BLaER1 (cell line): Measurements from ENCODE around the gene DENND6A.

Source experiments
- H3K27ac ChIP-seq: shearing (Covaris generic); formaldehyde crosslinking; 2 replicates; pipeline ENCODE4 v1.8.1; 2022
- H3K27me3 ChIP-seq: shearing (Covaris generic); formaldehyde crosslinking; 2 replicates; pipeline ENCODE4 v1.8.1; 2022
- H3K36me3 ChIP-seq: shearing (Covaris generic); formaldehyde crosslinking; 2 replicates; pipeline ENCODE4 v1.8.1; 2022
- H3K4me1 ChIP-seq: shearing (Covaris generic); formaldehyde crosslinking; 2 replicates; pipeline ENCODE4 v1.8.1; 2022
- H3K4me2 ChIP-seq: shearing (Covaris generic); formaldehyde crosslinking; 2 replicates; pipeline ENCODE4 v1.8.1; 2022
- H3K4me3 ChIP-seq: shearing (Covaris generic); formaldehyde crosslinking; 2 replicates; pipeline ENCODE4 v1.8.1; 2022
- H3K9ac ChIP-seq: shearing (Covaris generic); formaldehyde crosslinking; 2 replicates; pipeline ENCODE4 v1.8.1; 2022
- H3K9me3 ChIP-seq: shearing (Covaris generic); formaldehyde crosslinking; 2 replicates; pipeline ENCODE4 v1.8.1; 2022
- H4K20me1 ChIP-seq: shearing (Covaris generic); formaldehyde crosslinking; 2 replicates; pipeline ENCODE4 v1.8.1; 2022
- Cebpa-rat ChIP-seq: shearing (Covaris generic); IDR thresholded peaks from 2 replicates; pipeline ENCODE4 v1.8.1; 2022

Gene DENND6A

GRCh38 chr3:57675530-57675929 lies 17.3 kb downstream of the DENND6A start:
- Histone ChIP-seq H4K20me1 (peaks cover 67% of the 10 kb centered on the region), H3K9ac (no peak overlapping the region), H3K4me1 (peaks cover 50% of the 10 kb centered on the region), H3K4me2 (no peak overlapping the region), H3K4me3 (no peak overlapping the region), H3K36me3 (peaks cover 61% of the 10 kb centered on the region), H3K27ac (no peak overlapping the region), H3K9me3 (no peaks in the 10 kb centered on the region), H3K27me3 (no peaks in the 10 kb centered on the region)
- no peak for TF ChIP-seq Cebpa-rat

- Histone ChIP-seq H3K9me3 (no peaks in the 10 kb centered on the region), H3K4me2 (0 out of 2 replicates have a peak overlapping the region, but pooled peaks have one; percentile 72), H3K27ac (no peak overlapping the region), H3K4me3 (no peak overlapping the region), H3K36me3 (peaks cover 62% of the 10 kb centered on the region), H4K20me1 (peaks cover 43% of the 10 kb centered on the region), H3K9ac (no peak overlapping the region), H3K27me3 (no peaks in the 10 kb centered on the region), H3K4me1 (peaks cover 41% of the 10 kb centered on the region)
- TF ChIP-seq Cebpa-rat: no peak
Observed at GRCh38 chr3:57673156-57673555, 19.7 kb downstream of the DENND6A start.

- H3K27ac ChIP-seq: no peak overlapping the region
- H3K36me3 ChIP-seq: peaks cover 66% of the 10 kb centered on the region
- H3K9ac ChIP-seq: no peak overlapping the region
Observed at GRCh38 chr3:57670543-57670942, 22.3 kb downstream of the DENND6A start.

GRCh38 chr3:57661404-57661803 lies 31.5 kb downstream of the DENND6A start:
- Histone ChIP-seq H3K36me3 (peaks cover 79% of the 10 kb centered on the region), H3K9me3 (no peaks in the 10 kb centered on the region), H3K9ac (no peak overlapping the region), H3K4me1 (no peaks in the 10 kb centered on the region), H3K27me3 (no peaks in the 10 kb centered on the region), H3K4me3 (no peak overlapping the region), H3K4me2 (no peak overlapping the region), H4K20me1 (peaks cover 8% of the 10 kb centered on the region; the same call in 1 of the 2 replicates), H3K27ac (no peak overlapping the region)
- no peak for TF ChIP-seq Cebpa-rat

More at GRCh38 chr3:57670543-57670942, 22.3 kb downstream of the DENND6A start:
- Histone ChIP-seq H3K4me1 (peaks cover 36% of the 10 kb centered on the region), H4K20me1 (peaks cover 33% of the 10 kb centered on the region), H3K4me2 (no peak overlapping the region), H3K9me3 (no peaks in the 10 kb centered on the region), H3K27me3 (no peaks in the 10 kb centered on the region), H3K4me3 (no peak overlapping the region)
- no peak for TF ChIP-seq Cebpa-rat

GRCh38 chr3:57659806-57660439 lies 33.0 kb downstream of the DENND6A start:
- Histone ChIP-seq H3K36me3 (peaks cover 79% of the 10 kb centered on the region), H3K9ac (no peak overlapping the region)
- TF ChIP-seq Cebpa-rat: no peak

GRCh38 chr3:57659004-57659673 lies 33.7 kb downstream of the DENND6A start:
- H3K4me2 ChIP-seq: no peak overlapping the region
- no peak for TF ChIP-seq Cebpa-rat

More at GRCh38 chr3:57659806-57660439, 33.0 kb downstream of the DENND6A start:
- no peak overlapping the region for H3K4me2 ChIP-seq
- H4K20me1 ChIP-seq: peaks cover under 1% of the 10 kb centered on the region; the same call in 1 of the 2 replicates
- no peak overlapping the region for H3K4me3 ChIP-seq
- no peak overlapping the region for H3K27ac ChIP-seq
- H3K9me3 ChIP-seq: no peaks in the 10 kb centered on the region
- no peaks in the 10 kb centered on the region for H3K27me3 ChIP-seq
- no peaks in the 10 kb centered on the region for H3K4me1 ChIP-seq

GRCh38 chr3:57658536-57658935 lies 34.3 kb downstream of the DENND6A start:
- H3K4me3 ChIP-seq: no peak overlapping the region

More at GRCh38 chr3:57659004-57659673, 33.7 kb downstream of the DENND6A start:
- H3K27ac ChIP-seq: no peak overlapping the region
- no peaks in the 10 kb centered on the region; the same call in 1 of the 2 replicates for H4K20me1 ChIP-seq
- H3K27me3 ChIP-seq: no peaks in the 10 kb centered on the region
- H3K9me3 ChIP-seq: no peaks in the 10 kb centered on the region
- no peak overlapping the region for H3K9ac ChIP-seq
- no peaks in the 10 kb centered on the region for H3K4me1 ChIP-seq
- H3K36me3 ChIP-seq: peaks cover 78% of the 10 kb centered on the region
- no peak overlapping the region for H3K4me3 ChIP-seq

GRCh38 chr3:57655727-57656126 lies 37.1 kb downstream of the DENND6A start:
- TF ChIP-seq Cebpa-rat: no peak
- H3K4me3 ChIP-seq: no peak overlapping the region
- no peak overlapping the region for H3K4me2 ChIP-seq
- no peaks in the 10 kb centered on the region for H3K4me1 ChIP-seq
- H3K9me3 ChIP-seq: peaks cover 3% of the 10 kb centered on the region
- H4K20me1 ChIP-seq: no peaks in the 10 kb centered on the region; the same call in 1 of the 2 replicates
- peaks cover 91% of the 10 kb centered on the region for H3K36me3 ChIP-seq
- H3K27me3 ChIP-seq: no peaks in the 10 kb centered on the region
- H3K9ac ChIP-seq: no peak overlapping the region
- H3K27ac ChIP-seq: no peak overlapping the region

More at GRCh38 chr3:57658536-57658935, 34.3 kb downstream of the DENND6A start:
- Histone ChIP-seq H3K4me2 (no peak overlapping the region), H3K36me3 (peaks cover 77% of the 10 kb centered on the region), H3K9ac (no peak overlapping the region), H3K4me1 (no peaks in the 10 kb centered on the region), H3K9me3 (no peaks in the 10 kb centered on the region), H3K27ac (no peak overlapping the region), H3K27me3 (no peaks in the 10 kb centered on the region), H4K20me1 (no peaks in the 10 kb centered on the region; the same call in 1 of the 2 replicates)
- TF ChIP-seq Cebpa-rat: no peak

GRCh38 chr3:57654267-57654666 lies 38.6 kb downstream of the DENND6A start:
- Histone ChIP-seq H3K4me1 (no peaks in the 10 kb centered on the region), H3K4me3 (no peak overlapping the region), H3K9ac (no peak overlapping the region), H4K20me1 (no peaks in the 10 kb centered on the region; the same call in 1 of the 2 replicates), H3K4me2 (no peak overlapping the region), H3K9me3 (peaks cover 17% of the 10 kb centered on the region), H3K36me3 (peaks cover 91% of the 10 kb centered on the region), H3K27ac (no peak overlapping the region), H3K27me3 (no peaks in the 10 kb centered on the region)
- TF ChIP-seq Cebpa-rat: no peak

GRCh38 chr3:57652203-57652602 lies 40.7 kb downstream of the DENND6A start:
- TF ChIP-seq Cebpa-rat: no peak
- no peak overlapping the region for H3K4me3 ChIP-seq
- H3K27ac ChIP-seq: no peak overlapping the region
- H3K4me1 ChIP-seq: no peaks in the 10 kb centered on the region
- H3K4me2 ChIP-seq: no peak overlapping the region
- H3K27me3 ChIP-seq: no peaks in the 10 kb centered on the region
- no peak overlapping the region for H3K9ac ChIP-seq
- peaks cover 28% of the 10 kb centered on the region for H3K9me3 ChIP-seq
- peaks cover 92% of the 10 kb centered on the region for H3K36me3 ChIP-seq
- peaks cover 6% of the 10 kb centered on the region; the same call in 1 of the 2 replicates for H4K20me1 ChIP-seq
